Stimulated activated CD4-positive, alpha-beta T cell treated with anti-CD3 and anti-CD28 coated beads, Interleukin-4, amount 100 ng/mL, for 4 hours (primary cell): ENCODE data around the gene EPAS1.

ENCODE experiments used
- DNase-seq, 2 experiments: peaks; one replicate each; pipeline ENCODE4 v3.0.0-alpha.2; 2020

EPAS1 gene

GRCh38 chr2:46296840-46297545 is at the start of gene EPAS1:
Gene EPAS1 (plus strand): TSS chr2:46297407. CDS start chr2:46297912, 505 bp downstream.
- DNase-seq = peak; percentile 72 to 81

DNA sequence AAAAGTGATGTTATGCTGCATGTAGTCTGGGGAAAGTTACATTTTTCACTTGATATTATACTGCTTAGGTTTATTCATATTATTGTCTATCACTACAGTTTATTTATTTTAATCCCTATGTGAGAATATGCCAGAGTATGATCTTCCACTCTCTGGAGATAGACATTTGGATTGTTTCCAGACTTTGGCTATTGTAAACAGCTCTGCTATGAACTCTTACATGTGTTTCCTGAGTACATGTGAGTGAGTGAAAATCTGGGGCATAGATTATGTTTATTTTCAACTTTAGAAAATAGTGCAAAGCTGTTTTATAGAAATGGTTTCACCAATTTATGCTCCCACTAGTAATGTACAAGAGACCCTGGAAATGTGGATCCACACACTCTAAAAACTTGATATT is 49.0 kb upstream of the EPAS1 start:
- no peak for DNase-seq

- DNase-seq = no peak
Observed at GRCh38 chr2:46249654-46250053, 47.6 kb upstream of the EPAS1 start.

DNA sequence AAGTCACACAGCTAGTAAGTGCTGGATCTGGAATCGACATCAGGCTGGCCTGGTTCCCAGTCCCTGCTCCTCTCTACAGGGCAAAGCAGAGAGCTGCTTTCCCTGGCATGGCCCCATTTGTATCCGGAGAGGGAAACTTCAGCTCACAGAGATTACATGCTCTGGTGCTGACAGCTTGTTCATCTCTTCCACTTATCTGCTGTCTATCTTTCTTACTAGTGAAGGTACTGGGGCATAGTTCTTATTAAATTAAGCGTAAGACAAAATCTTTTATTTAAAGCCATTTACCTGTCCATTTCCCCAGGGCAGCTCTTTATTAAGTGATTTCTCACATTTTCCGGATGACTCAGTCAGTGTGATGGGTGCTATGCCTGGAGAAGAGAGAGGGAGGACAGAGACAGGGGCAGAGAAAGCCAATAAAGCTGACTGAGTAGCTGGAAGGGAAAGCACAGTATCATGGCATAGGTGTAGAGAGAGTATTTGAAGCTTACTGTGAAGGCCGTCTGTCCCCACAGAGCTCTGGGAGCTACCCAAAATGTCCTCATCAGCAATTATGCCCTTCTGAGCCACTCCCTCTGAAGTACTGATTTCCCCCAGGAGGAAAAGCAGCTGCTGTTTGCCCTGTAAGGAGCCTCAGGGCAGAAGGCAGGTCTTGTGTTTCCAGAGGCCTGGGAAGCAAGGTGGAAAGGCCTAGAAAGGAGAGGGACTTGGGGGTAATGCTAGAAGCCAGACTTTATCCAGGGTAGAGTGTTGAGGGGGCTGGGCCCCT is 44.1 kb upstream of the EPAS1 start:
- DNase-seq = no peak

GRCh38 chr2:46254474-46254873 is 42.7 kb upstream of the EPAS1 start:
- no peak for DNase-seq

GRCh38 chr2:46256563-46257142 is 40.6 kb upstream of the EPAS1 start:
- DNase-seq = no peak

- DNase-seq = no peak
Observed at GRCh38 chr2:46257476-46257875, 39.7 kb upstream of the EPAS1 start.

DNA sequence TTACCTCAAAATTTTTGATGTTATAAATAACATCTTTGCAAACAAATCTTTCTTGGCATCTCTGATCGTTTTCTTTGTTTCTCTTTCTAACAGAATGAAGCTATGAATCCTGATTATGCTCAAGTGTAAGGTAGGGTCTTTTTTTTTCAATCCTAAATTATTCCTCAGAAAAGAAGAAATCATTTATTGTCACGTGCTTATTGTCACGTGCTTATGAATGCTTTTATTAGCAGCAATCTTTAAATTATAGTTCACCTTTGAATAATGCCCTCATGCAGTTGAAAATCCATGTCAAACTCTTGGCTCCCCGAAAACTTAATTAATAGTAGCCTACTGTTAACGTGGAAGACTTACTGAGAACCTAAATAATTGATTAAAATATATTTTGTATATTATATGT is 39.2 kb upstream of the EPAS1 start:
- DNase-seq = no peak

DNA sequence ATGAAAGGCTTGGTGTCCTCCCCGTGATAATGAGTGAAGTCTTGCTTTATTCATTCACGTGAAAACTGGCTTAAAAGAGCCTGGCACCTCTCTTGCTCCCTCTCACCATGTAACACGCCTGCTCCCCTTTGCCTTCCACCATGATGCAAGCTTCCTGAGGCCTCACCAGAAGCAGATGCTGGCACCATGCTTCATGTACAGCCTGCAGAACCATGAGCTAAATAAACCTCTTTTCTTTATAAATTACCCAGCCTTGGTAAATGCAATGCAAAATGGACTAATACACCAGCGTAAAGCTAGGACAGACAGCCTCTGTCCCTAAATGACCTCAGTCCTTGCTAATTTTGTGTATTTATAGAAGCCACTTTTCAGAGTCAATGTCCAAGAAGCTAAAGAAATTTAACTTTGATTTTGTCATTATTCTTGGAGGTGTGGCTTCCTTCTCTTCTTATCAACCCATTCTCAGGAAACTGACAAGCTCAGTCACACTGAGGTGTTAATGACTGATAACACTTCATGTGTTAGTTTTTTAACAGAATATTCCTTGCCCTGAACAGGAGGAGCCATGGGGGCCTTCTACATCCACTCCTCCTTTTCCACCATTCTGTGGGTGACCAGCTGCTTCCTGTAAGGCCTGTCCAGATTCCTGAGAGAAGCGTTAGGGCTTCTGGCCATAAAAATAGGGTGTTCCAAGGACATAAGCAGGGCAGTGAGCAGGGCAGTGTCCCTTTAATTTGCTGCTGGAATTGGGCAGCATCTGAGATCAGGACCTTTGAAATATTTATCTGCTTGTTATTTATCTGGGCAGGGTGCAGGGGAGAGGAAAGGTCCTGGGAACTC is 38.0 kb upstream of the EPAS1 start:
- no peak for DNase-seq

DNA sequence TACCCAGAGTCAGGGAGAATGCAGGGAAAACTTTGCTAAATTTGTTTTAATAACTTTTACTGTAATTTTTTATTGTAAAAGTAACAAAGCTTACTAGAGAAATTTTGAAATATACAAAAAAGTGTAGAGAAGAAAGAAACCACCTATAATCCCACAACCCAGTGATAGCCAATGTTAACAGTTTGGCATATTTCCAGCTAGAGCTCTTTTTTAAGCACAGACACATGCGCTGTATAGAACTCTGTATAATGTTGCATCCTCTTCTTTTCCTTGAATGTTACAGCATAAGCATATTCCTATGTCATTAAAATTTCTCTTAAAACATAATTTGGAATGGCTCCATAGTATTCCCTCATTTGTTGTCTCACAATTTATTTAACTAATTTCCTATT is 37.4 kb upstream of the EPAS1 start:
- no peak for DNase-seq

DNA sequence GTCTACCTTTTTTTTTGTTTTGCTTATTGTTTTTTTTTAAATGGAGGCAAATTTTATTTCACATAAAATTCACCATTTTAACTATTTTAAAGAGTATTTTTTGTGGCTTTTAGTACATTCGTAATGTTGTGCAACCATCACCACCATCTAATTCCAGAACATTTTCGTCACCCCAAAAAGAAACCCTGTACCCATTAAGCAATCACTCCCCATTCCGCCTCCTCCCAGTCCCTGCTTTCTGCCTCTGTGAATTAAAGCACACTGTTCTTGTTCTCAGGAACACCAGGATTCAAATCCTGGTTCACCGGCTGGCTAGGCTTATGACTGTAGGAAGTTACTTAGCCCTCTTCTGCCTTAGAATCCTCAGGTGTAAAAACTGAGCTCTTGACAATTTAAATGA is 36.9 kb upstream of the EPAS1 start:
- no peak for DNase-seq

DNA sequence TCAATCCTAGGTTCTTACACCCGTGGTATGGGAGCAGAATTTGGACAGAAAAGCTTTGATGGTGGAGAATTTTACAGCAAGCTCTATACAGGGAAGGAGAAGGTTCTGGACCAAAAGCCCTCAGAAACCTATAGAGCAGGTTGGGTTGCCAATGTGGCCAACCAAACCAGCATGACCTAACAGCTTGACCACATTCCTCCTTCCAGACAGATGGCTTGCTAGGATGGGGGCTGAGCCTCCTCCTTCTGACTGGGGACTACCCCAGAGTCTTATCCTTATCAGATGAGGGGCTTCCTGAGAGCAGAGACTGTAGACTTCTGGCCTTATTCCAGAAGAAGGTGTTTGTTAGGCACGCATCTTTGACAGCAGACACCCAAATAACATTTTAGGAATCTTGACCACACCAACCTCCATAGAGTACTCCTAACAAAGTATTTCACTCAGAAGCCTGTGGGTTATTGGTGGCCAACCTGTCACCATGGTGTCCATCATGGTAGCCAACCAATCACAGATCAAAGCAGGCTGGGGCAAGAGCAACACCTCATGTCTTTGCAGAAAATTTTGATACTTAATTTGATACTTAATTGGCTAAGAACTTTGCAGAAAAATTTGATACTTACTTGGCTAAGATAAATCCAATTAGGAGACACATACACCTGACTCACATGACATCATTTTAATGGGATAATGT is 34.8 kb upstream of the EPAS1 start:
- DNase-seq = no peak

DNA sequence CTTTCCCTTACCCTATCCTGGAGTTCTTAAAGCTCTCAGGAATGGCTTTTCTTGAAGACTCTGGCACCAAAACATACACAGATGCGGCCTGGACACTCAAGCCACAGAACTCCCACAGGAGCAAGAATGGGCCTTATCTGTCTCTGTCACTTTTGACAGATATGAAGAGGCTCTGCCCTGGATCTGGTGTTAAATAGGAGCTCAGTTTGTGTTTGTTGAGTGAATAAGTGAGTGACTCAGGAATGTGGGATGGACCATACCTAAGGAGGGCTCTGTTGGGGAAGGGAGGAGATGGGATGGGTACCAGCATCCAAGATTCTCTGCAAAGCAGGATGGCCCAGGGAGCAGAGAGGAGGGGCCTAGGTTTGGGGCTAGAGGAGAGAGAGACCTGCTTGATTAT is 33.9 kb upstream of the EPAS1 start:
- DNase-seq = no peak

DNA sequence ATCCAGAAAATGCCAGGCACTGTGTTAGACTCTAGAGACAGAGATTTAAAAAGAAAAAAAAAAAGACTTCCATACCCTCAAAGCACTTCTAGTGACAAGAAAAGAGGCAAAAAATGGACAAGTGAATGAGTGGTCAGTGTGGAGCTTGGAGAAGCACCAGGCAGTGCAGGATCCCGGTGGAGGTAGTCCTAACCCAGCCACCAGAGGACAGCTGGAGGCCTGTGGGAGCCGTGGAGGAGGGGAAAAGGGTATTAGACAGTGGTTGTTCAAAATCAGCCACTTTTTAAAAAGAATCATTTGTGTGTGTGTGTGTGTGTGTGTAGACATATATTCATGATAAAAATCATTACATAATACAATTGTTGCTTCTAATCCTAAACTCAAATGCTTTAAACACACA is 32.8 kb upstream of the EPAS1 start:
- no peak for DNase-seq

DNA sequence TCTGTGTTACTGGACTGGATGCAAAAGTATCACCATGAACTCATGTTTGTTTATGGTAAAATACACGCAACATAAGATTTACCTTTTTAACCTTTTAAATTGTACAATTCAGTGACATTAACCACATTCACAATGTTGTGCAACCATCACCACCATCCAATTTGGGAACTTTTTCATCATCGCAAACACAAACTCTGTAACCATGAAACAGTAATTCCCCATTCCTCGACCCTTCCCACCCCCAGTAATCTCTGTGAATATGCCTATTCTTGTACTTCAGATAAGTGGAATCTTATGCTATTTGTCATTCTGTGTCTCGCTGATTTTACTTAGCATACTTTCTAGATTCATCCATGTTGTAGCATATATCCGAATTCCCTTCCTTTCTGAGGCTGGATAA is 31.1 kb upstream of the EPAS1 start:
- DNase-seq = no peak

DNA sequence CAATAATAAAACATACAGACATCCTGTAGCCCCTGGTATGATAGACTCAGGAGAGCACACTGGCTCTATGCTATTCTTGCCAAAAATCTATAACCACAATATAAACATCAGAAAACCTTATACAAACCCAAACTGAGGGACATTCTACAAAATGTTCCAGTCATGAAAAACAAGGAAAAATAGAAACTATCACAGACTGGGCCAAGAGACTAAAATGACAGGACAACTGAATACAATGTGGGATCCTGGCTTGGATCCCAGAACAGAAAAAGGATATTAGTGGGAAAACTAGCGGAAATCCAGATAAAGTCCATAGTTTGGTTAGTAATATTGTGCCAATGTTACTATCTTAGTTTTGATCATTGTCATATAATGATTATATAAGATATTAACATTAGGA is 29.6 kb upstream of the EPAS1 start:
- no peak for DNase-seq

DNA sequence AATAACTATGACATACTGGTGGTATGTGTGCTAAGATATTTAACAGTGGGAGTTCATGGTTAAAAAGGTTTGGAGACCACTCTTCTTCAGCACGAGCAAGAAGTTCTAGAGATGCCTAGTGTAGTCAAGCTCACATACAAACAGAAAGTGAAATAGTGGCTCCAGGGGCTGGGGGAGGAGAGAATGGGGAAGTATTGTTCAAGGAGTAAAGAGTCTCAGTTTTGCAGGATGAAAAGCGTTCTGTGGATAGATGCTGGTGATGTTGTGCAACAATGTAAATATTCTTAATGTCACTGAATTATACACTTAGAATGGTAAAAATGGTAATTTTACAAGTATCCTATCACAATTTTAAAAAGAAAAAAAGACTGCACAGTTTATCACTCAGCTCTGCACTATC is 29.0 kb upstream of the EPAS1 start:
- no peak for DNase-seq

- no peak for DNase-seq
Observed at GRCh38 chr2:46269001-46269400, 28.2 kb upstream of the EPAS1 start.

- no peak for DNase-seq
Observed at GRCh38 chr2:46269544-46270273, 27.5 kb upstream of the EPAS1 start.

DNA sequence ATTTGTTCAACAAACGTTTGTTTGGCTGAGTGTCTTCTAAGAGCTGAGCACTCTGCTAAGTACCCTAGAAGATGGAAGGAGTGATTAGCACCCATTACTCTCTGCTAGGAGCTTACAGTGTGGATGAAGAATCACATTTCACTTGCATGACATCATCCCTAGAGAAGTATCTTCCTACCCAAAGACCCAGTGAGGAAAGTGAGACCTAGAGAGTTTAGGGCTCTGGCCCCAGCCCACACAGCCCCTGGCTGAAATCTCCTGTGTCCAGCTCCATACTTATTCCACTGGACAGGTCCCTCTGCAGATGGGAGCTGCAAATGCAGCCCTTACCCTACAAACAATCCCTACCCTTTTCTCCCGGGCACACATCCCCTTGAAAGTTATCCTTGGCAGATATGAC is 26.8 kb upstream of the EPAS1 start:
- no peak for DNase-seq

DNA sequence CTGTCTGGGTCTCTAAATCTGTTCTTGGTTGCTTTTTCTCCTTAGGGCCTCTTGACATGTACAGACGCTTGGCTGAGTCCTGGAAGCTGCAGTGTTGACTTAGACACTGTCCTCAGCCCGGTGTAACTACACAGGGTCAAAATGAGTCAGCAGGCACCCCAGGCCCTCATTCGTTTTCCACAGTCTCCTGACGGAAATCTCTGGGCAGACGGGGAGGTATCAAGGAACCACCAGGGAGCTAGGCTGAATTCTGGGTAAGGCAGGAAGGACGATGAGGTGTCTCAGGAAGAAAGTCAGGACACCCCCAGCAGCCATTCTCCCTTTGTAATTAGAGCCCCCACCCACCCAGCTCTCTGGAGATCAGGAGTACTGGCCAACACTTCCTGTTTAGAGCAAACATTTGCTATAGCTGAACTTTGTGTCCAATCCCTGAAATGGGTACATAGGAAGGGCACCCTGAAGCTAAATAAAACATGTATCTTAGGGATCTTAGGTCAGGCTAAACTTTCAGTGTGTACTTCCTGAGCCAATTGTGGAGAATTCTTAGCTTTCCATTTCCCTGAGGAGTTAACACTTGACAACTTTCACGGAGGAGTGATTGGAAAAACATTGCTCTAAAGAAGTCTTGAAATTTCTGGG is 23.9 kb upstream of the EPAS1 start:
- no peak for DNase-seq

DNA sequence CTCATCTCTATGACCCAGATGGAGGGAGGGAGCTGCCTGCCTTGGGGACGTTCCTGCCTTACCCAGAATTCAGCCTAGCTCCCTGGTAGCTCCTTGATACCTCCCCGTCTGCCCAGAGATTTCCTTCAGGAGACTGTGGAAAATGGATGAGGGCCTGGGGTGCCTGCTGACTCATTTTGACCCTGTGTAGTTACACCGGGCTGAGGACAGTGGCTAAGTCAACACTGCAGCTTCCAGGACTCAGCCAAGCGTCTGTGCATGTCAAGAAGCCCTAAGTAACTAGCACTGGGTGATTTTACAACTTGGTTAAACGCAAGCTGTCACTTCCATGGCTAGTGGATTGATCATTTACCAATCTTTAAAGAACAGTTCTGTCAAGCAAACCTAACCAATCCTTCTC is 23.3 kb upstream of the EPAS1 start:
- DNase-seq = no peak
